ENCODE data around the gene RAP2A.

RAP2A gene

GRCh38 chr13:97445522-97446187 is 11.7 kb downstream of the RAP2A start:
- TF ChIP-seq, protein P1, sequence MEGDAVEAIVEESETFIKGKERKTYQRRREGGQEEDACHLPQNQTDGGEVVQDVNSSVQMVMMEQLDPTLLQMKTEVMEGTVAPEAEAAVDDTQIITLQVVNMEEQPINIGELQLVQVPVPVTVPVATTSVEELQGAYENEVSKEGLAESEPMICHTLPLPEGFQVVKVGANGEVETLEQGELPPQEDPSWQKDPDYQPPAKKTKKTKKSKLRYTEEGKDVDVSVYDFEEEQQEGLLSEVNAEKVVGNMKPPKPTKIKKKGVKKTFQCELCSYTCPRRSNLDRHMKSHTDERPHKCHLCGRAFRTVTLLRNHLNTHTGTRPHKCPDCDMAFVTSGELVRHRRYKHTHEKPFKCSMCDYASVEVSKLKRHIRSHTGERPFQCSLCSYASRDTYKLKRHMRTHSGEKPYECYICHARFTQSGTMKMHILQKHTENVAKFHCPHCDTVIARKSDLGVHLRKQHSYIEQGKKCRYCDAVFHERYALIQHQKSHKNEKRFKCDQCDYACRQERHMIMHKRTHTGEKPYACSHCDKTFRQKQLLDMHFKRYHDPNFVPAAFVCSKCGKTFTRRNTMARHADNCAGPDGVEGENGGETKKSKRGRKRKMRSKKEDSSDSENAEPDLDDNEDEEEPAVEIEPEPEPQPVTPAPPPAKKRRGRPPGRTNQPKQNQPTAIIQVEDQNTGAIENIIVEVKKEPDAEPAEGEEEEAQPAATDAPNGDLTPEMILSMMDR (IDR thresholded peaks at IDR 0.05; ENCODE audit: low read length, missing control alignments): no peak
- no peak for DNase-seq (ENCODE audit: low read depth)
- no peak overlapping the region for H3K4me3 ChIP-seq (replicated peaks; ENCODE audit: low read depth, low read length)

GRCh38 chr13:97446448-97446847 is 12.5 kb downstream of the RAP2A start:
- H3K4me3 ChIP-seq (replicated peaks; ENCODE audit: low read depth, low read length): no peak overlapping the region
- TF ChIP-seq, protein P1 (IDR thresholded peaks at IDR 0.05; ENCODE audit: low read length, missing control alignments): no peak
- DNase-seq (ENCODE audit: low read depth): no peak

DNA sequence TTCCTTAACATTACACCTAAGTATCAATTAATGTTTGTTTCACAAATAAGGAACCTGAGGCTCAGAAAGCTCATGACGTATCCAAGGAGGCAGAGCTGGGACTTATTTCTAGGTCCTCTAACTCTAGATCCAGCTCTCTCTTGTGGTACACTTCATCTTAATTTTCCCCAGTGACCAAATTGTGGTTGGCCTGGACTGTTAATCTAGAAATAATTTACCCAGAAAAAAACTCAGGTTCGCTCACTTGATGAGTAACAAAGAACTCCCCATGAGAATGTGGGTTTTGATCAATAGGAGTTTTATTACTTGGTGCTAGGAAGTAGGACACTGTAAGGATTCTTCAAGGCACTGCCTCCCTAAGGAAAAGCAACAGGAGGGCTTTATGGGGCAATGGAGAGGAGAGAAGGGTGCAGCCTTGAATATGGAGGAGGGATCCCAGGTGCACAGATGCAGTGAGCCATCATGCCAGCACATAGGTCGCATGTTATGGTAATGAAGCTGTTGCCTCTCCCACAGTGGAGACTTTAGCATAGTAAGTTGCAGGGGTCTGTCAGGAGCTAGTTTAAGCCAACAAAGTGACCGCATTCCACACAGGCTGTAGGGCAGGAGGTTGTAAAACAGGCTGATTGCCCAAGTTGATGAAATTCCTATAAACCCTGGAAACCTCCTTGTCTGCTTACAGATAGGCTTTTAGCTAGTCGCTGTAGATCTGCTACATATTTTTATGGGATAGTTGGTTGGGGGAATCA is 14.7 kb downstream of the RAP2A start:
- DNase-seq (ENCODE audit: low read depth): no peak
- H3K4me3 ChIP-seq (replicated peaks; ENCODE audit: low read depth, low read length): no peak overlapping the region
- TF ChIP-seq, protein P1 (IDR thresholded peaks at IDR 0.05; ENCODE audit: low read length, missing control alignments): no peak

DNA sequence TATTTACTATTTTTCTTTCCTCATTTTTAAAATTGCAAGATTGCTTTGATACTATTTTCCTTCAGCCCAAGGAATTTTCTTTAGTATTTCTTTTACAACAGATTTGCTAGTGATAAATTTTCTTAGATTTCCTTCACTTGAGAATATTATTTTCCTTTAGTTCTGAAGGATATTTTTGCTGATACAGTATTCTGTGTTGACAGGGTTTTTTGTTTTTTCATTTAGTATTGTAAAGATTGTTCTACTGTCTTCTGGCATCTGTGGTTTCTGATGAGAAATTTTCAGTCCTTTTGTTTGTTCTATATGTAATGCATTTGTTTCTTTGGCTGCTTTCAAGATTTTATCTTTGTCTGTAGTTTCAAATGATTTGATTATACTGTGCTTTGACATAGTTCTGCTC is 20.7 kb downstream of the RAP2A start:
- DNase-seq (ENCODE audit: low read depth): no peak
- TF ChIP-seq, protein P1 (IDR thresholded peaks at IDR 0.05; ENCODE audit: low read length, missing control alignments): no peak
- no peak overlapping the region for H3K4me3 ChIP-seq (replicated peaks; ENCODE audit: low read depth, low read length)

- TF ChIP-seq, protein P1 (IDR thresholded peaks at IDR 0.05; ENCODE audit: low read length, missing control alignments): no peak
- no peak overlapping the region for H3K4me3 ChIP-seq (replicated peaks; ENCODE audit: low read depth, low read length)
- DNase-seq (ENCODE audit: low read depth): no peak
These were observed 22.1 kb downstream of the RAP2A start for GRCh38 chr13:97456047-97456446.

DNA sequence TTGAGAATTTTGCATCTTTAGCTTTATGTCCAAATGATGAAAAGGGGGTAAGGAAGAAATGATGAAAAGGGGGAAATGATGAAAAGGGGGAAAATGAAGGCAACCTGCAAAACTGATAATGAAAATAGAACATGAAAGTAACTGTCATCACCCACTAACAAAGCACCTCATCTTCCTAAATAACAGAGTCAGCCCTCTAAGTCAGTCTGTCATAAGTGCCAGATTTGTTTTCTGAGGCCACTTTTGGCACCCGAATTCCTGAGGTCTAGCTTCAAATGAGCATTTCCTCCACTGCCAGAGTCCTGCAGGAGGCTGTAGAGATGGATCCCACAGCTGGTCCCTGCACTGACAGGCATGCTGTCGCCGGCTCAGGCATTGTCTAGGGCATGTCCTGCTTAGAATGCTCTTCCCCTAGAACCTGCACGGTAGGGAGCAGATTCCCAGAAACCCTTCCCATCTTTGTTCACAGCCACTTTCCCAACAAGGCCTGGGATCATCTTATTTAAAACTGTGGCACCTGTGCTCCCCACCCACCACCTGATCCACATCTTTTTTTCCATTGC is 25.3 kb downstream of the RAP2A start:
- no peak overlapping the region for H3K4me3 ChIP-seq (replicated peaks; ENCODE audit: low read depth, low read length)
- TF ChIP-seq, protein P1 (IDR thresholded peaks at IDR 0.05; ENCODE audit: low read length, missing control alignments): no peak
- DNase-seq (ENCODE audit: low read depth): no peak
